K562 (cell line): Measurements from ENCODE around the gene ZNF865. TPM values are rescaled to one million over a fixed set of nuclear protein-coding genes. Genes with fewer than 3 reads are reported as not detected.

Experiments
- ARNT ChIP-seq, 2 experiments: fragments of 450-650 bp; IDR thresholded peaks; 2 replicates each; pipeline ENCODE4 v1.6.1; 2016; ENCODE audit warnings: mild to moderate bottlenecking in 1 of 2
- CBFA2T3 ChIP-seq: fragments of 450-650 bp; IDR thresholded peaks from 2 replicates; pipeline ENCODE4 v1.6.1; 2017
- E2F6 ChIP-seq, 2 experiments: IDR thresholded peaks; 2 replicates each; pipeline ENCODE4 v1.6.1; 2011; ENCODE audit warnings: borderline replicate concordance in 1 of 2, control low read depth in 1 of 2, low read depth in 1 of 2, low read length in 1 of 2, mild to moderate bottlenecking in 1 of 2, mixed read lengths in 1 of 2, moderate library complexity in 1 of 2; ENCODE audit not compliant: insufficient read depth in 1 of 2, insufficient read length in 1 of 2, poor library complexity in 1 of 2, severe bottlenecking in 1 of 2; ENCODE audit errors: extremely low read depth in 1 of 2
- E2F8 ChIP-seq: fragments of 450-650 bp; IDR thresholded peaks from 2 replicates; pipeline ENCODE4 v1.7.1; 2018; ENCODE audit warnings: mild to moderate bottlenecking, low read depth; ENCODE audit not compliant: partially characterized antibody
- GATAD2A ChIP-seq: fragments of 450-650 bp; IDR thresholded peaks from 2 replicates; pipeline ENCODE4 v1.6.1; 2017
- GATAD2B ChIP-seq: fragments of 450-650 bp; IDR thresholded peaks from 2 replicates; pipeline ENCODE4 v1.6.1; 2017; ENCODE audit warnings: mild to moderate bottlenecking, borderline replicate concordance
- L3MBTL2 ChIP-seq: fragments of 450-650 bp; IDR thresholded peaks from 2 replicates; pipeline ENCODE4 v1.6.1; 2016; ENCODE audit warnings: mild to moderate bottlenecking, moderate library complexity
- MNT ChIP-seq, 2 experiments: fragments of 450-650 bp; conservative IDR thresholded peaks; 2 replicates each; pipeline ENCODE4 v1.6.1; 2017; ENCODE audit warnings: mild to moderate bottlenecking in 2 of 2, moderate library complexity in 2 of 2
- NR2C2 ChIP-seq, 2 experiments: fragments of 200-800 bp in 1 of 2; sonication (Bioruptor generic) in 1 of 2; sonication (generic) in 1 of 2; formaldehyde crosslinking in 1 of 2; IDR thresholded peaks; 2 replicates each; pipeline versions ENCODE4 v1.6.1 to v1.8.0; 2016 to 2022; ENCODE audit warnings: mild to moderate bottlenecking in 1 of 2, missing compliant biosample characterization in 1 of 2, missing genetic modification characterization in 1 of 2, missing genetic modification reagents in 1 of 2
- NR4A1 ChIP-seq, 2 experiments: fragments of 250-450 bp in 1 of 2; fragments of 450-650 bp in 1 of 2; sonication (Bioruptor Pico) in 1 of 2; IDR thresholded peaks; 2 replicates each; pipeline versions ENCODE4 v1.4.0 to v1.6.1; 2016 to 2020; ENCODE audit warnings: mild to moderate bottlenecking in 2 of 2, missing compliant biosample characterization in 1 of 2, missing genetic modification characterization in 1 of 2, moderate library complexity in 1 of 2
- PHF8 ChIP-seq: fragments of 200-600 bp; sonication (generic); IDR thresholded peaks from 2 replicates; pipeline ENCODE4 v1.6.1; 2012; ENCODE audit warnings: mixed run types, mild to moderate bottlenecking, inconsistent platforms, low read length, moderate library complexity, borderline replicate concordance
- PURB ChIP-seq: sonication (generic); formaldehyde crosslinking; IDR thresholded peaks from 2 replicates; pipeline ENCODE4 v1.9.0; 2021; ENCODE audit warnings: low read depth, mild to moderate bottlenecking, missing genetic modification reagents
- RAD21 ChIP-seq, 2 experiments: fragments of 250-450 bp in 1 of 2; fragments of 450-650 bp in 1 of 2; sonication (Bioruptor Pico) in 1 of 2; formaldehyde crosslinking in 1 of 2; IDR thresholded peaks in 1 of 2; conservative IDR thresholded peaks in 1 of 2; 2 replicates each; pipeline versions ENCODE4 v1.4.0 to v1.8.0; 2020 to 2022; ENCODE audit warnings: mild to moderate bottlenecking in 2 of 2, moderate library complexity in 1 of 2
- RB1 ChIP-seq: fragments of 450-650 bp; IDR thresholded peaks from 2 replicates; pipeline ENCODE4 v1.6.1; 2017; ENCODE audit warnings: low read depth, mild to moderate bottlenecking
- RFX5 ChIP-seq: IDR thresholded peaks from 2 replicates; pipeline ENCODE4 v1.6.1; 2011; ENCODE audit warnings: low read depth, mild to moderate bottlenecking, improper control_type of control experiment, low read length
- ZNF740 ChIP-seq, 3 experiments: fragments of 200-800 bp in 1 of 3; sonication (Bioruptor generic) in 1 of 3; sonication (generic) in 1 of 3; formaldehyde crosslinking in 1 of 3; IDR thresholded peaks; 2 replicates each; pipeline versions ENCODE4 v1.6.1 to v1.8.0; 2016 to 2022; ENCODE audit warnings: mild to moderate bottlenecking in 2 of 3, missing compliant biosample characterization in 2 of 3, missing genetic modification characterization in 2 of 3, missing genetic modification reagents in 1 of 3
- polyA plus RNA-seq, 8 experiments: library from polyadenylated mRNA; depleted of rRNA in 4 of 8; stranded (reverse) in 5 of 8; unstranded in 3 of 8; fragments of >200 nt; fragmentation: Nextera tagmentation in 2 of 8; fragmentation: Illumina TruSeq in 1 of 8; extraction: Ambion mirVana in 2 of 8; extraction: Trizol in 1 of 8; gene quantifications; 2 replicates each; pipeline versions ENCODE4 v1.2.1 to v1.2.3, GENCODE V29; 2011 to 2014; ENCODE audit warnings: inconsistent platforms in 1 of 8, missing spikeins in 1 of 8
- total RNA-seq, 7 experiments: library from RNA; depleted of rRNA in 6 of 7; stranded (reverse); fragments of >200 nt in 6 of 7; fragmentation: Illumina TruSeq in 2 of 7; extraction: Trizol in 2 of 7; gene quantifications; 2 replicates each; pipeline versions ENCODE4 v1.2.1 to v1.2.3, GENCODE V29; 2011 to 2021; ENCODE audit warnings: low replicate concordance in 1 of 7

Gene ZNF865
- total and polyA plus RNA-seq, 9 of the 15 experiments (the other 6 are each of a cell fraction or from before 2014, with no cell fraction given) = 0.40 to 18.8 (median 1.6) TPM; not detected in 2

GRCh38 chr19:55605637-55606470 lies at the start of gene ZNF865 (continued):
- peak; percentile 65 to 89 for TF ChIP-seq E2F6 (IDR thresholded peaks at IDR 0.05; ENCODE audit: borderline replicate concordance in 1 of 2, extremely low read depth in 1 of 2, insufficient read depth in 1 of 2, insufficient read length in 1 of 2, low read depth in 1 of 2, low read length in 1 of 2, poor library complexity in 1 of 2, severe bottlenecking in 1 of 2)
- TF ChIP-seq RAD21 (CRISPR knock-in tag; conservative IDR thresholded peaks at IDR 0.05 in 1 of 2, IDR thresholded peaks at IDR 0.05 in 1 of 2) = peak; percentile 76 to 88
- TF ChIP-seq E2F8 = peak; percentile 54
- no peak for TF ChIP-seq GATAD2B
- no peak for TF ChIP-seq NR4A1 (CRISPR knock-in tag; IDR thresholded peaks at IDR 0.05)
- TF ChIP-seq NR4A1 (tag; IDR thresholded peaks at IDR 0.05) = no peak
- TF ChIP-seq MNT (conservative IDR thresholded peaks at IDR 0.05) = peak in 1 of 2 experiments; percentile 36; a peak in 2 of 4 replicates
- TF ChIP-seq ZNF740 (CRISPR knock-in tag; IDR thresholded peaks at IDR 0.05) = peak; percentile 100
- peak in 1 of 2 experiments; percentile 99; a peak in 2 of 4 replicates for TF ChIP-seq ZNF740 (tag; IDR thresholded peaks at IDR 0.05)
- peak; percentile 39 to 71; a peak in 1 of 4 replicates for TF ChIP-seq ARNT (IDR thresholded peaks at IDR 0.05)
- peak; percentile 5; the same call in 1 of the 2 replicates for TF ChIP-seq CBFA2T3
- peak; percentile 44; the same call in 1 of the 2 replicates for TF ChIP-seq RB1
- TF ChIP-seq RFX5 = peak; percentile 76
- TF ChIP-seq NR2C2 (CRISPR knock-in tag; IDR thresholded peaks at IDR 0.05) = no peak
- peak; percentile 56 for TF ChIP-seq NR2C2 (tag; IDR thresholded peaks at IDR 0.05)
- peak; percentile 56; the same call in 1 of the 2 replicates for TF ChIP-seq PHF8
- TF ChIP-seq L3MBTL2 = peak; percentile 53
- TF ChIP-seq PURB = no peak
- 0 out of 2 replicates have a peak, but pooled peaks have one; percentile 47 for TF ChIP-seq GATAD2A
